ENCODE measurements around the gene OSBPL1A. TPM values are rescaled to one million over a fixed set of nuclear protein-coding genes. Genes with fewer than 3 reads are reported as not detected.

Gene OSBPL1A
- total and polyA plus RNA-seq, 10 of the 15 experiments (the other 5 are each of a cell fraction or from before 2014, with no cell fraction given): 0.02 to 0.83 (median 0.11) TPM; not detected in 6

- Histone ChIP-seq H4K20me1 (ENCODE audit: control insufficient read depth, insufficient read depth) (no peaks in the 10 kb centered on the region), H3K79me2 (ENCODE audit: control insufficient read depth, insufficient read depth, low read length) (no peaks in the 10 kb centered on the region), H3K9ac (ENCODE audit: control insufficient read depth, insufficient read depth, low read length) (no peak overlapping the region), H3K36me3 (ENCODE audit: control insufficient read depth in 2 of 2, insufficient read depth in 2 of 2, low read length in 1 of 2) (no peaks in the 10 kb centered on the region), H3K27me3 (replicated peaks in 1 of 2; ENCODE audit: control insufficient read depth in 2 of 2, insufficient read depth in 2 of 2, low read length in 1 of 2) (no peaks in the 10 kb centered on the region; a peak in 1 of 4 replicates), H3K4me3 (0 out of 2 replicates have a peak overlapping the region, but pooled peaks have one; percentile 57), H3K4me1 (ENCODE audit: control insufficient read depth, insufficient read depth, low read length) (peaks cover 6% of the 10 kb centered on the region; the same call in 1 of the 2 replicates), H3K27ac (ENCODE audit: control insufficient read depth, insufficient read depth) (no peak overlapping the region), H3K9me3 (replicated peaks; ENCODE audit: control insufficient read depth, insufficient read depth, low read length) (peaks cover 8% of the 10 kb centered on the region; the same call in 2 of the 3 replicates), H2AFZ (ENCODE audit: control insufficient read depth, low read depth, low read length) (no peak overlapping the region), H3K4me2 (ENCODE audit: control insufficient read depth, insufficient read depth) (no peak overlapping the region; the same call in 1 of the 2 replicates)
- intact Hi-C loops (cut with micrococcal nuclease; ENCODE audit: unreplicated experiment): no loop called here
- in situ Hi-C loops (cut with MboI): no loop called here
- ChIA-PET SMC1A (ENCODE audit: uncharacterized antibody, unreplicated experiment) (no interaction called here), POLR2A (no interaction called here), RAD21 (ENCODE audit: unreplicated experiment) (no interaction called here), CTCF (no interaction called here)
- no TSS peak for BruUV-seq (replicated peaks)
- 43% methylated on average over 3 of the region's 3 CpGs for WGBS (ENCODE audit: insufficient coverage, insufficient replicate concordance, low lambda C conversion rate, missing lambda C conversion rate)
- ATAC-seq: no peak
- TF ChIP-seq EED (IDR thresholded peaks at IDR 0.05; ENCODE audit: low read depth) (no peak), POLR2AphosphoS5 (IDR thresholded peaks at IDR 0.05; ENCODE audit: low read length) (no peak), ZZZ3 (IDR thresholded peaks at IDR 0.05; ENCODE audit: control insufficient read depth, insufficient read length, low read depth) (no peak), RELA (IDR thresholded peaks at IDR 0.05; ENCODE audit: borderline replicate concordance, partially characterized antibody) (no peak), FOXK2 (IDR thresholded peaks at IDR 0.05) (no peak)
- DNase-seq (ENCODE audit: low read depth, low spot score): no peak
- FAIRE-seq: no peak
Measured at GRCh38 chr18:24427484-24427883, 29.9 kb upstream of the OSBPL1A start.

GRCh38 chr18:24426398-24427294, 29.0 kb upstream of the OSBPL1A start, which contains the start of gene IMPACT:
Gene IMPACT, plus strand, starts transcription at chr18:24426670. Its CDS starts 87 bp downstream, at chr18:24426757.
- intact Hi-C loops (cut with micrococcal nuclease; ENCODE audit: unreplicated experiment): no loop called here
- H3K36me3 ChIP-seq (ENCODE audit: control insufficient read depth in 2 of 2, insufficient read depth in 2 of 2, low read length in 1 of 2): no peaks in the 10 kb centered on the region
- in situ Hi-C loops (cut with MboI): no loop called here
- peaks cover 6% of the 10 kb centered on the region; the same call in 1 of the 2 replicates for H3K4me1 ChIP-seq (ENCODE audit: control insufficient read depth, insufficient read depth, low read length)
- no peaks in the 10 kb centered on the region for H4K20me1 ChIP-seq (ENCODE audit: control insufficient read depth, insufficient read depth)
- RAD21 ChIA-PET (ENCODE audit: unreplicated experiment): no interaction called here
- peak within 1 kb of the TSS; percentile 57 for H3K4me3 ChIP-seq
- WGBS (ENCODE audit: insufficient coverage, insufficient replicate concordance, low lambda C conversion rate, missing lambda C conversion rate): 11% methylated on average over 71 of the region's 82 CpGs
- CTCF ChIA-PET: no interaction called here
- H3K79me2 ChIP-seq (ENCODE audit: control insufficient read depth, insufficient read depth, low read length): no peaks in the 10 kb centered on the region
- no peak for FAIRE-seq
- DNase-seq (ENCODE audit: low read depth, low spot score): no peak
- H2AFZ ChIP-seq (ENCODE audit: control insufficient read depth, low read depth, low read length): peak within 1 kb of the TSS; percentile 91
- peaks cover 8% of the 10 kb centered on the region; the same call in 2 of the 3 replicates for H3K9me3 ChIP-seq (replicated peaks; ENCODE audit: control insufficient read depth, insufficient read depth, low read length)
- peak; percentile 85 for ATAC-seq
- BruUV-seq (replicated peaks): no TSS peak
- H3K27ac ChIP-seq (ENCODE audit: control insufficient read depth, insufficient read depth): no peak within 1 kb of the TSS
- POLR2A ChIA-PET: no interaction called here
- no peaks in the 10 kb centered on the region; a peak in 1 of 4 replicates for H3K27me3 ChIP-seq (replicated peaks in 1 of 2; ENCODE audit: control insufficient read depth in 2 of 2, insufficient read depth in 2 of 2, low read length in 1 of 2)
- H3K9ac ChIP-seq (ENCODE audit: control insufficient read depth, insufficient read depth, low read length): peak within 1 kb of the TSS; percentile 34; the same call in 1 of the 2 replicates
- SMC1A ChIA-PET (ENCODE audit: uncharacterized antibody, unreplicated experiment): no interaction called here
- peak within 1 kb of the TSS; percentile 90 for H3K4me2 ChIP-seq (ENCODE audit: control insufficient read depth, insufficient read depth)
- no peak for TF ChIP-seq CBX3 (IDR thresholded peaks at IDR 0.05; ENCODE audit: borderline replicate concordance, low read depth)
- 0 out of 2 replicates have a peak, but pooled peaks have one; percentile 48 for TF ChIP-seq ZNF687 (IDR thresholded peaks at IDR 0.05)
- TF ChIP-seq EP300 (IDR thresholded peaks at IDR 0.05; ENCODE audit: borderline replicate concordance in 1 of 2, control insufficient read depth in 1 of 2, low read depth in 2 of 2, low read length in 2 of 2): no peak
- TF ChIP-seq WRNIP1 (IDR thresholded peaks at IDR 0.05; ENCODE audit: borderline replicate concordance, low read depth, low read length): no peak
